Adipocyte (in vitro differentiated cells): ENCODE measurements around the gene DOK7.

Experiments
- DNase-seq: peaks from one replicate; pipeline ENCODE4 v3.0.0-alpha.2; 2015; ENCODE audit warnings: low read depth
- H3K27me3 ChIP-seq: replicated peaks from 2 replicates; pipeline ENCODE4 v1.7.0; 2013; ENCODE audit warnings: mild to moderate bottlenecking, low read length, moderate library complexity; ENCODE audit not compliant: control insufficient read depth, insufficient read depth
- H3K36me3 ChIP-seq: 2 replicates; pipeline ENCODE4 v1.7.0; 2013; ENCODE audit warnings: low read length, mild to moderate bottlenecking, moderate library complexity; ENCODE audit not compliant: control insufficient read depth, insufficient read depth, severe bottlenecking
- H3K4me1 ChIP-seq: 2 replicates; pipeline ENCODE4 v1.7.0; 2013; ENCODE audit warnings: mild to moderate bottlenecking, low read length, moderate library complexity; ENCODE audit not compliant: control insufficient read depth, insufficient read depth
- H3K4me3 ChIP-seq: 2 replicates; pipeline ENCODE4 v1.7.0; 2013; ENCODE audit warnings: mild to moderate bottlenecking, low read length, moderate library complexity
- H3K9ac ChIP-seq: 2 replicates; pipeline ENCODE4 v1.7.0; 2013; ENCODE audit warnings: mild to moderate bottlenecking, low read length, moderate library complexity
- H3K9me3 ChIP-seq: 2 replicates; pipeline ENCODE4 v1.7.0; 2013; ENCODE audit warnings: mild to moderate bottlenecking, low read length, moderate library complexity; ENCODE audit not compliant: control insufficient read depth

Gene DOK7

GRCh38 chr4:3420956-3421355, 42.1 kb upstream of the DOK7 start:
- no peak for DNase-seq
- Histone ChIP-seq H3K36me3 (peaks cover 21% of the 10 kb centered on the region), H3K9ac (no peak overlapping the region), H3K9me3 (no peaks in the 10 kb centered on the region), H3K4me1 (no peaks in the 10 kb centered on the region), H3K4me3 (no peak overlapping the region), H3K27me3 (no peaks in the 10 kb centered on the region)

- Histone ChIP-seq H3K36me3 (peaks cover 16% of the 10 kb centered on the region), H3K27me3 (no peaks in the 10 kb centered on the region), H3K4me3 (no peak overlapping the region), H3K9ac (no peak overlapping the region), H3K4me1 (no peaks in the 10 kb centered on the region), H3K9me3 (no peaks in the 10 kb centered on the region)
- no peak for DNase-seq
These were observed 41.6 kb upstream of the DOK7 start for GRCh38 chr4:3421470-3421869.

- H3K27me3 ChIP-seq: no peaks in the 10 kb centered on the region
- H3K36me3 ChIP-seq: peaks cover 8% of the 10 kb centered on the region
- no peaks in the 10 kb centered on the region for H3K9me3 ChIP-seq
- no peaks in the 10 kb centered on the region for H3K4me1 ChIP-seq
- DNase-seq: no peak
- H3K4me3 ChIP-seq: no peak overlapping the region
- no peak overlapping the region for H3K9ac ChIP-seq
These were observed 40.8 kb upstream of the DOK7 start for GRCh38 chr4:3422241-3422801.

- H3K9me3 ChIP-seq: no peaks in the 10 kb centered on the region
- H3K9ac ChIP-seq: no peak overlapping the region
- peaks cover 3% of the 10 kb centered on the region for H3K36me3 ChIP-seq
- H3K27me3 ChIP-seq: no peaks in the 10 kb centered on the region
- H3K4me3 ChIP-seq: no peak overlapping the region
- no peak for DNase-seq
- H3K4me1 ChIP-seq: no peaks in the 10 kb centered on the region
These were observed 40.3 kb upstream of the DOK7 start for GRCh38 chr4:3422808-3423297.

- H3K4me3 ChIP-seq: no peak overlapping the region
- H3K27me3 ChIP-seq: no peaks in the 10 kb centered on the region
- no peaks in the 10 kb centered on the region for H3K9me3 ChIP-seq
- no peak overlapping the region for H3K9ac ChIP-seq
- no peak for DNase-seq
- H3K4me1 ChIP-seq: no peaks in the 10 kb centered on the region
- H3K36me3 ChIP-seq: peaks cover 3% of the 10 kb centered on the region
These were observed 39.7 kb upstream of the DOK7 start for GRCh38 chr4:3423406-3423805.

- Histone ChIP-seq H3K4me1 (no peaks in the 10 kb centered on the region), H3K36me3 (peaks cover 3% of the 10 kb centered on the region), H3K27me3 (no peaks in the 10 kb centered on the region), H3K4me3 (no peak overlapping the region), H3K9ac (no peak overlapping the region), H3K9me3 (no peaks in the 10 kb centered on the region)
- DNase-seq: no peak
These were observed 39.2 kb upstream of the DOK7 start for GRCh38 chr4:3423952-3424351.

GRCh38 chr4:3424522-3425095, 38.5 kb upstream of the DOK7 start:
- Histone ChIP-seq H3K4me3 (no peak overlapping the region), H3K36me3 (peaks cover 7% of the 10 kb centered on the region), H3K27me3 (no peaks in the 10 kb centered on the region), H3K4me1 (no peaks in the 10 kb centered on the region), H3K9ac (no peak overlapping the region), H3K9me3 (no peaks in the 10 kb centered on the region)
- no peak for DNase-seq

- Histone ChIP-seq H3K4me3 (no peak overlapping the region), H3K9me3 (no peaks in the 10 kb centered on the region), H3K4me1 (no peaks in the 10 kb centered on the region), H3K27me3 (no peaks in the 10 kb centered on the region), H3K9ac (no peak overlapping the region), H3K36me3 (peaks cover 7% of the 10 kb centered on the region)
- no peak for DNase-seq
These were observed 36.5 kb upstream of the DOK7 start for GRCh38 chr4:3426465-3427133.

- no peaks in the 10 kb centered on the region for H3K9me3 ChIP-seq
- peaks cover 7% of the 10 kb centered on the region for H3K36me3 ChIP-seq
- H3K9ac ChIP-seq: no peak overlapping the region
- H3K4me1 ChIP-seq: no peaks in the 10 kb centered on the region
- DNase-seq: no peak
- no peaks in the 10 kb centered on the region for H3K27me3 ChIP-seq
- H3K4me3 ChIP-seq: no peak overlapping the region
These were observed 36.0 kb upstream of the DOK7 start for GRCh38 chr4:3427134-3427476.

- H3K4me3 ChIP-seq: no peak overlapping the region
- no peak overlapping the region for H3K9ac ChIP-seq
- no peaks in the 10 kb centered on the region for H3K4me1 ChIP-seq
- no peak for DNase-seq
- no peaks in the 10 kb centered on the region for H3K9me3 ChIP-seq
- no peaks in the 10 kb centered on the region for H3K27me3 ChIP-seq
- peaks cover 7% of the 10 kb centered on the region for H3K36me3 ChIP-seq
These were observed 35.2 kb upstream of the DOK7 start for GRCh38 chr4:3427706-3428446.

- no peak overlapping the region for H3K9ac ChIP-seq
- H3K9me3 ChIP-seq: no peaks in the 10 kb centered on the region
- no peak for DNase-seq
- H3K36me3 ChIP-seq: peaks cover 4% of the 10 kb centered on the region
- H3K4me1 ChIP-seq: no peaks in the 10 kb centered on the region
- H3K4me3 ChIP-seq: no peak overlapping the region
- no peaks in the 10 kb centered on the region for H3K27me3 ChIP-seq
These were observed 33.5 kb upstream of the DOK7 start for GRCh38 chr4:3429651-3430050.
